ENCODE measurements around the gene TRIM17.

TRIM17 gene

DNA sequence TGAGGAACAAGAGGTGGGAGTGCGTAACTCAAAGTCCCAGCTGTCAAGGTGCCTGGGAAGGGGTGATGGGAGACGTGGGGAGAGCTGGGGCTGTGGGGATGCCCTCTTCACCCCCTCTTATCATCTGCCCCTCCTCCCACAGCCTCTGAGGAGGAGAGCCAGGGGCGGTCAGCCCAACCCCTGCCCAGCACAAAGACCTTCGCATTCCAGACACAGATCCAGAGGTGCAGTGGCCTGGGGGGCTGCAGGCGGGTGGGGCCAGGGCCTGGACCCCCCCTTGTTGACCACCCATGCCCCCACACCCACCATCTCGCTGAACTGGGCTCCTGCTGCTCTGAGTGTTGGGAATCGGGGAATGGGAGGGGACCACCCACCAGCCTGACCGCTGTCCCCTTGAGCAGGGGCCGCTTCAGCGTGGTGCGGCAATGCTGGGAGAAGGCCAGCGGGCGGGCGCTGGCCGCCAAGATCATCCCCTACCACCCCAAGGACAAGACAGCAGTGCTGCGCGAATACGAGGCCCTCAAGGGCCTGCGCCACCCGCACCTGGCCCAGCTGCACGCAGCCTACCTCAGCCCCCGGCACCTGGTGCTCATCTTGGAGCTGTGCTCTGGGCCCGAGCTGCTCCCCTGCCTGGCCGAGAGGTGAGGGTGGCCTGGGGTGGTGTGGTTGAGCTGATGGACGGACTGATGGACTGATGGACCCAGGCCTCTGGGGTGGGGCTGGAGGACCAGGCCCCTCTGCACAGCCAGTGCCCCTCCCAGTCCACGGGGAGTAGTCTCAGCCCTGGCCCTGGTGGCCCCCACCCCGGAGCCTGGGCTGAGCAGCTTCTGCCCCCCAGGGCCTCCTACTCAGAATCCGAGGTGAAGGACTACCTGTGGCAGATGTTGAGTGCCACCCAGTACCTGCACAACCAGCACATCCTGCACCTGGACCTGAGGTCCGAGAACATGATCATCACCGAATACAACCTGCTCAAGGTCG lies 39.7 kb downstream of the TRIM17 start:
- no peak for DNase-seq

DNA sequence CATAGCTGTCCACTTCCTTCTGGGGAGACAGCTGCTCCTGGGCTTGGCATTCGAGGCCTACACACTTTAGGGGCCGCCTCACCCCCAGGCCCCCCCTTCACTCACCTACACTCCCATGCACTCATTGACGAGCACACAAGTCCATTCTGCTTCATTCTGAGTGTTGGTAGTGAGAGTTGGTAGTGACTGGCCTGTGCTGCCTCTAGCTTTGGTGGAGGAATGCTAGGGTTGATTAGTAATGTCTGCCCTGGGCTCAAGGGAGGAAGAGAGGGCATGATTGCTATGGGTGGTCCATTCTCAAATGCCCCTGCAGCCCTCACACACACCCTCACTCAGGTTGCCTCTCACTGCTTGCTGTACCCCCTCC lies 40.4 kb downstream of the TRIM17 start:
- DNase-seq: no peak

GRCh38 chr1:228375578-228376261 lies 40.9 kb downstream of the TRIM17 start:
- DNase-seq: no peak

GRCh38 chr1:228374711-228375577 lies 41.7 kb downstream of the TRIM17 start:
- peak; percentile 1 for DNase-seq

DNA sequence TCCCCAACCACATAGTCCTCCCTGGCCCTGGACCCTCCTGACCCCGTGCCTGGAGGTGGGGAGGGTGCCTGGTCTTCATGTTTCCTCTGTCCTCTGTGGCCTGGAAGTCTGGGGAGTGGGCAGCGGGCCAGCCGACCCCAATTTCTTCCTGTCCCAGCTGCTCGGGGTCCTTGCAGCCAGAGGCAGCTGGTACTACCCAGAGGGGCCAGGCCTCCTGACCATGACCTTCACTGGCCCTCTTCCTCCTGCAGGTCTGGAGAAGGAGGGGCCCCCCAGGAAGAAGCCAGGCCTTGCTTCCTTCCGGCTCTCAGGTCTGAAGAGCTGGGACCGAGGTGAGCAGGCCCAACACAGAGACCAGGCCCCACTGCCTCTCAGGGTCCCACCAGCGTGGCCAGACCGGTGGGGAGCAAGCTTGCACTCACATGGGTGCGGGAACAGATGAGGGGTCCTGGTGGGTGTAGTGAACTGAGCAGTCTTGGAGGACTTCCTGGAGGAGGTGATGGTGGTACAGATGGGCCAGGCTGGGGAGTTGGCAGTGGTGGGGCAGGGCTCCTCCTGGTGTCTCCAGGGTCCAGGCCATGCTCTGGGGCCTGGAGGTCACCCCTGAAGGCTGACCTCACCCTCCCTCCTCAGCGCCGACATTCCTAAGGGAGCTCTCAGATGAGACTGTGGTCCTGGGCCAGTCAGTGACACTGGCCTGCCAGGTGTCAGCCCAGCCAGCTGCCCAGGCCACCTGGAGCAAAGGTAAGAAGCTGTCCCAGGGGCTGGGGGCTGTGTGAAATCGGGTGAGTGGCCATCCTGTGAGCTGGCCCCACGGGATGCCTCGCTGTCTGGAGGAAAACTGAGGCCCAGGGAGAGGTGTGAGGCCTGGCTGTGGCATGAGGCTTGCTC lies 42.7 kb downstream of the TRIM17 start:
- no peak for DNase-seq

DNA sequence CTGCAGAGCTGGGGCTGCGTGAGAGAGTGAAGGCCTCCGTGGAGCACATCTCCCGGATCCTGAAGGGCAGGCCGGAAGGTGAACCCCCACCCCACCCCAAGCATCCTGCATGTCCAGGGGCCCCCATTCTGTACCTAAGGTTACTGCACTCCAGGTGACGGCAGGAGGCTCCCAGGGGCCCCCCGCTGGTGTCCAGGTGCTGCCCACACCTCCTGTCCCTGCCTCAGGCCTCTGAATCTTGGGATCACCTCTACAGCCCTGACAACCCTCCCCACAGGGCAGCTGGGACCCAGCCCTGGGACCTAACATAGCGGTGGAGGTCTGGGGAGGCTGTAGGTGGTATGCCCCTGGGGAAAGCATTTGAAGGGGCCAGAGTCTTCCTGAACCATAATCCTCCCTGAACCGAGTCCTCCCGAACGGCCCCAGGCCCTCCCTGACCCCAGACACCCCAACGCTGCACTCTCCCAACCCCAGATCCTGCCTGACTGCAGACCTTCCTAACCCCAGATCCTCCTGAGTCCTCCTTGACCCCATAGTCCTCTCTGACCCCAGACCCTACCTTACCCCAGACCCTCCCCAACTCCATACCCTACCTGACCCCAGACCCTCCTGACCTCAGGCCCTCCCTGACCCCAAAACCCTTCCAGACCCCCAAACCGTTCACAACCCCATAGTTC lies 43.5 kb downstream of the TRIM17 start:
- no peak for DNase-seq

- no peak for DNase-seq
Measured at GRCh38 chr1:228372183-228373003, 44.3 kb downstream of the TRIM17 start.

GRCh38 chr1:228371741-228372182 lies 44.9 kb downstream of the TRIM17 start:
- no peak for DNase-seq

DNA sequence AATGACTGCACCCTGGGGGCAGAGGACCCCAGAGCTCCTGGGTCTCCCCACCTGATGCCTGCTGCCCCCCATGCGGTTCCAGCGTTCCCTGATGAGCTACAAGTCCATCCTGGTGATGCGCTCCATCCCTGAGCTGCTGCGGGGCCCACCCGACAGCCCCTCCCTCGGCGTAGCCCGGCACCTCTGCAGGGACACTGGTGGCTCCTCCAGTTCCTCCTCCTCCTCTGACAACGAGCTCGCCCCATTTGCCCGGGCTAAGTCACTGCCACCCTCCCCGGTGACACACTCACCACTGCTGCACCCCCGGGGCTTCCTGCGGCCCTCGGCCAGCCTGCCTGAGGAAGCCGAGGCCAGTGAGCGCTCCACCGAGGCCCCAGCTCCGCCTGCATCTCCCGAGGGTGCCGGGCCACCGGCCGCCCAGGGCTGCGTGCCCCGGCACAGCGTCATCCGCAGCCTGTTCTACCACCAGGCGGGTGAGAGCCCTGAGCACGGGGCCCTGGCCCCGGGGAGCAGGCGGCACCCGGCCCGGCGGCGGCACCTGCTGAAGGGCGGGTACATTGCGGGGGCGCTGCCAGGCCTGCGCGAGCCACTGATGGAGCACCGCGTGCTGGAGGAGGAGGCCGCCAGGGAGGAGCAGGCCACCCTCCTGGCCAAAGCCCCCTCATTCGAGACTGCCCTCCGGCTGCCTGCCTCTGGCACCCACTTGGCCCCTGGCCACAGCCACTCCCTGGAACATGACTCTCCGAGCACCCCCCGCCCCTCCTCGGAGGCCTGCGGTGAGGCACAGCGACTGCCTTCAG lies 45.5 kb downstream of the TRIM17 start:
- DNase-seq: no peak

GRCh38 chr1:228370439-228370940 lies 46.2 kb downstream of the TRIM17 start:
- no peak for DNase-seq

DNA sequence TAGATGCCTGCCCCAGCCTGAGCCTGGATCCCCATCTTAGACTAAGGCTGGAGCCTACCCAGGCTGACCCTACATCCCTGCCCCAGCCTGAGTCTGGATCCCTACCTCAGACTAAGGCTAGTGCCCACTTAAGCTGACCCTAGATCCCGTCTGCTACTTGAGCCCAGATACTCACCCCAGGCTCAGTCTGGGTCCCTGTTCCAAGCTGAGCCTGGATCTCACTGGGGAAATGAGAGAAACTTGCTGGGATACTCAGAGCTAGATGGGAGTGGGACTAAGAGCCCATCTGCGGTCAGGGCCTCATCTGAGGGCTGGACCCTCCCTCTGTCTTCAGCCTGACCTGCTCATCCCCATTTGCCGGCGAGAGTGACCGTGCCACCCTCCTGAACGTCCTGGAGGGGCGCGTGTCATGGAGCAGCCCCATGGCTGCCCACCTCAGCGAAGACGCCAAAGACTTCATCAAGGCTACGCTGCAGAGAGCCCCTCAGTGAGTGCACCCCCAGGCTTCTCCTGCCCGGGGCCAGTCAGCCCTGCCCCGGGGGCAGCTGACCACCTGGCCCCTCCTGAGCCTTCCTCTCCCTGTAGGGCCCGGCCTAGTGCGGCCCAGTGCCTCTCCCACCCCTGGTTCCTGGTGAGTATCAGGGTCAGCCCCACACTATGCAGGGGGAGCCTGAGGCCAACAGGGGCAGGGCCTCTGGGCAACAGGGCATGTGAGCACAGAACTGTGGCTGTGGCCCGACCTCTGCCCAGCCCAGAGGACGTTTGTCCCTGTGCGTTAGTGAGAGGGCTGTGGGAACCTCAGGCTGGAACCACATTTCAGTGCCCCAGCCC lies 46.8 kb downstream of the TRIM17 start:
- DNase-seq: no peak

- no peak for DNase-seq
Measured at GRCh38 chr1:228368801-228369607, 47.7 kb downstream of the TRIM17 start.

GRCh38 chr1:228367798-228368791 lies 48.6 kb downstream of the TRIM17 start:
- DNase-seq: no peak

- DNase-seq: no peak
Measured at GRCh38 chr1:228366866-228367741, 49.6 kb downstream of the TRIM17 start.
